ENCODE measurements around the gene MICAL1.

MICAL1 gene

GRCh38 chr6:109449064-109449794 is 6.3 kb downstream of the MICAL1 start (continued):
- TF ChIP-seq ZNF518A (tag by site-specific recombination; conservative IDR thresholded peaks at IDR 0.05; ENCODE audit: low read depth) = no peak
- no peak for TF ChIP-seq REPIN1 (tag by site-specific recombination; IDR thresholded peaks at IDR 0.05; ENCODE audit: low read depth)
- no peak for TF ChIP-seq ZNF623 (tag by site-specific recombination; IDR thresholded peaks at IDR 0.05)
- no peak for TF ChIP-seq ZNF174 (tag by site-specific recombination; IDR thresholded peaks at IDR 0.05)
- TF ChIP-seq ZSCAN23 (tag by site-specific recombination; IDR thresholded peaks at IDR 0.05) = no peak
- no peak for TF ChIP-seq ZNF23 (tag by site-specific recombination; IDR thresholded peaks at IDR 0.05; ENCODE audit: borderline replicate concordance)
- no peak for TF ChIP-seq OVOL3 (tag by site-specific recombination; IDR thresholded peaks at IDR 0.05)
- no peak for TF ChIP-seq ZBTB26 (tag by site-specific recombination; optimal IDR thresholded peaks at IDR 0.05)
- no peak for TF ChIP-seq ZNF266 (tag by site-specific recombination; IDR thresholded peaks at IDR 0.05; ENCODE audit: low read depth)
- no peak for TF ChIP-seq ZNF624 (tag by site-specific recombination; IDR thresholded peaks at IDR 0.05)
- no peak for TF ChIP-seq PRDM4 (tag by site-specific recombination; IDR thresholded peaks at IDR 0.05)
- TF ChIP-seq ZNF529 (tag by site-specific recombination; IDR thresholded peaks at IDR 0.05; ENCODE audit: insufficient replicate concordance) = no peak
- TF ChIP-seq HOXA7 (CRISPR knock-in tag; IDR thresholded peaks at IDR 0.05; ENCODE audit: borderline replicate concordance) = no peak
- TF ChIP-seq, protein P1, sequence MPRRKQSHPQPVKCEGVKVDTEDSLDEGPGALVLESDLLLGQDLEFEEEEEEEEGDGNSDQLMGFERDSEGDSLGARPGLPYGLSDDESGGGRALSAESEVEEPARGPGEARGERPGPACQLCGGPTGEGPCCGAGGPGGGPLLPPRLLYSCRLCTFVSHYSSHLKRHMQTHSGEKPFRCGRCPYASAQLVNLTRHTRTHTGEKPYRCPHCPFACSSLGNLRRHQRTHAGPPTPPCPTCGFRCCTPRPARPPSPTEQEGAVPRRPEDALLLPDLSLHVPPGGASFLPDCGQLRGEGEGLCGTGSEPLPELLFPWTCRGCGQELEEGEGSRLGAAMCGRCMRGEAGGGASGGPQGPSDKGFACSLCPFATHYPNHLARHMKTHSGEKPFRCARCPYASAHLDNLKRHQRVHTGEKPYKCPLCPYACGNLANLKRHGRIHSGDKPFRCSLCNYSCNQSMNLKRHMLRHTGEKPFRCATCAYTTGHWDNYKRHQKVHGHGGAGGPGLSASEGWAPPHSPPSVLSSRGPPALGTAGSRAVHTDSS (tag by site-specific recombination; IDR thresholded peaks at IDR 0.05) = no peak

GRCh38 chr6:109448615-109449014 is 7.0 kb downstream of the MICAL1 start:
- ChIA-PET POLR2A (interaction anchor here (0.7 kb wide), 1 partner anchor 32 kb away, joined by 3 read pairs; no protein-coding TSS in a partner anchor), CTCF (interaction anchor here (0.7 to 0.9 kb wide), 2 partner anchors 8 to 37 kb away, joined by 3 to 6 read pairs; no protein-coding TSS in a partner anchor)
- H3K4me1 ChIP-seq (ENCODE audit: control insufficient read depth, insufficient read depth, low read length) = no peaks in the 10 kb centered on the region
- no peaks in the 10 kb centered on the region for H3K9me3 ChIP-seq (ENCODE audit: control insufficient read depth, insufficient read depth, low read depth, low read length)
- no peak overlapping the region for H3K4me3 ChIP-seq (ENCODE audit: low read depth, low read length)
- TF ChIP-seq ZBTB21 (tag by site-specific recombination; IDR thresholded peaks at IDR 0.05) = no peak
- TF ChIP-seq, protein P2, sequence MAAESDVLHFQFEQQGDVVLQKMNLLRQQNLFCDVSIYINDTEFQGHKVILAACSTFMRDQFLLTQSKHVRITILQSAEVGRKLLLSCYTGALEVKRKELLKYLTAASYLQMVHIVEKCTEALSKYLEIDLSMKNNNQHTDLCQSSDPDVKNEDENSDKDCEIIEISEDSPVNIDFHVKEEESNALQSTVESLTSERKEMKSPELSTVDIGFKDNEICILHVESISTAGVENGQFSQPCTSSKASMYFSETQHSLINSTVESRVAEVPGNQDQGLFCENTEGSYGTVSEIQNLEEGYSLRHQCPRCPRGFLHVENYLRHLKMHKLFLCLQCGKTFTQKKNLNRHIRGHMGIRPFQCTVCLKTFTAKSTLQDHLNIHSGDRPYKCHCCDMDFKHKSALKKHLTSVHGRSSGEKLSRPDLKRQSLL (tag by site-specific recombination; IDR thresholded peaks at IDR 0.05) = no peak
- H3K36me3 ChIP-seq (ENCODE audit: control insufficient read depth in 2 of 2, insufficient read depth in 1 of 2, low read length in 2 of 2) = peaks cover 0 to 57% of the 10 kb centered on the region in 2 experiments; a peak in 1 of 3 replicates
- no peak overlapping the region for H3K27ac ChIP-seq (ENCODE audit: extremely low read depth, low read depth, low read length)
